Keratinocyte (primary cell): ENCODE results near the gene MBLAC1. TPM values are rescaled to one million over a fixed set of nuclear protein-coding genes. Genes with fewer than 3 reads are reported as not detected.

Experiments
- DNase-seq: peaks from one replicate; pipeline ENCODE4 v3.0.0-alpha.2; 2011; ENCODE audit warnings: low read depth, missing footprints, low spot score
- FAIRE-seq: peaks from 2 replicates; lab custom pipeline; 2011; peaks lifted over from hg19 to GRCh38; lab: Jason Lieb, UNC
- H2AFZ ChIP-seq: 2 replicates; pipeline ENCODE4 v1.6.0; 2012; ENCODE audit warnings: low read length, control low read depth, inconsistent platforms; ENCODE audit not compliant: control insufficient read depth
- H3K27ac ChIP-seq: 2 replicates; pipeline ENCODE4 v1.5.1; 2011; ENCODE audit warnings: low read length; ENCODE audit not compliant: control insufficient read depth, insufficient read depth
- H3K27me3 ChIP-seq: 3 replicates; pipeline ENCODE4 v1.6.0; 2011; ENCODE audit warnings: low read length; ENCODE audit not compliant: control insufficient read depth, insufficient read depth; ENCODE audit errors: extremely low read depth
- H3K36me3 ChIP-seq, 2 experiments: 2 replicates in 1 of 2; 3 replicates in 1 of 2; pipeline ENCODE4 v1.5.1; 2011; ENCODE audit warnings: low read length in 2 of 2, mild to moderate bottlenecking in 1 of 2; ENCODE audit not compliant: control insufficient read depth in 2 of 2, insufficient read depth in 2 of 2; ENCODE audit errors: extremely low read depth in 1 of 2
- H3K4me1 ChIP-seq: 3 replicates; pipeline ENCODE4 v1.5.1; 2011; ENCODE audit warnings: low read length; ENCODE audit not compliant: control insufficient read depth, insufficient read depth; ENCODE audit errors: extremely low read depth
- H3K4me2 ChIP-seq: 3 replicates; pipeline ENCODE4 v1.6.0; 2011; ENCODE audit warnings: low read depth, low read length; ENCODE audit not compliant: control insufficient read depth, insufficient read depth; ENCODE audit errors: extremely low read depth
- H3K4me3 ChIP-seq, 3 experiments: fragments of 200-600 bp in 1 of 3; sonication (generic) in 1 of 3; 2 replicates in 2 of 3; 3 replicates in 1 of 3; pipeline ENCODE4 v1.5.1; 2011 to 2016; ENCODE audit warnings: low read length in 3 of 3, mild to moderate bottlenecking in 3 of 3, control low read depth in 2 of 3, inconsistent platforms in 1 of 3, low read depth in 1 of 3, mixed read lengths in 1 of 3, mixed run types in 1 of 3, moderate library complexity in 1 of 3; ENCODE audit not compliant: control insufficient read depth in 2 of 3, insufficient read depth in 2 of 3; ENCODE audit errors: extremely low read depth in 1 of 3
- H3K79me2 ChIP-seq: 2 replicates; pipeline ENCODE4 v1.6.0; 2012; ENCODE audit warnings: low read length; ENCODE audit not compliant: control insufficient read depth, insufficient read depth
- H3K9ac ChIP-seq: 3 replicates; pipeline ENCODE4 v1.6.0; 2011; ENCODE audit warnings: low read length; ENCODE audit not compliant: control insufficient read depth, insufficient read depth; ENCODE audit errors: extremely low read depth
- H3K9me1 ChIP-seq: 3 replicates; pipeline ENCODE4 v1.6.0; 2011; ENCODE audit warnings: low read length; ENCODE audit not compliant: control insufficient read depth, insufficient read depth; ENCODE audit errors: extremely low read depth
- H3K9me3 ChIP-seq: 2 replicates; pipeline ENCODE4 v1.5.1; 2012; ENCODE audit warnings: low read depth, low read length; ENCODE audit not compliant: control insufficient read depth
- H4K20me1 ChIP-seq: 3 replicates; pipeline ENCODE4 v1.6.0; 2011; ENCODE audit warnings: low read length; ENCODE audit not compliant: control insufficient read depth, insufficient read depth; ENCODE audit errors: extremely low read depth
- CTCF ChIP-seq, 3 experiments: IDR thresholded peaks in 1 of 3; conservative IDR thresholded peaks in 1 of 3; optimal IDR thresholded peaks in 1 of 3; 2 replicates in 2 of 3; 3 replicates in 1 of 3; pipeline versions ENCODE3 to v1.5.1; 2011; ENCODE audit warnings: low read length in 3 of 3, mild to moderate bottlenecking in 3 of 3, moderate library complexity in 2 of 3, control low read depth in 1 of 3, inconsistent platforms in 1 of 3; ENCODE audit not compliant: insufficient read depth in 2 of 3; ENCODE audit errors: extremely low read depth in 1 of 3
- EZH2 ChIP-seq: IDR thresholded peaks from one replicate; pipeline ENCODE4 v1.6.1; 2012; ENCODE audit warnings: inconsistent platforms, mild to moderate bottlenecking, low read length, moderate library complexity
- dilution Hi-C: fragments of 300-500 bp; cut with MboI; formaldehyde crosslinking; loops from one replicate; pipeline ENCODE4 v1.7.0; 2020; ENCODE audit warnings: low sequenced_read_pairs; ENCODE audit not compliant: extremely low pct_ligation_motif_present
- polyA plus RNA-seq, 5 experiments: library from polyadenylated mRNA; depleted of rRNA in 3 of 5; stranded (reverse) in 3 of 5; stranded (forward) in 1 of 5; unstranded in 1 of 5; fragments of >200 nt; gene quantifications; 1 replicate in 1 of 5; 2 replicates in 3 of 5; 3 replicates in 1 of 5; pipeline versions ENCODE4 v1.2.1 to v1.2.3, GENCODE V29; 2011 to 2012; ENCODE audit warnings: missing spikeins in 2 of 5, low read depth in 1 of 5, low replicate concordance in 1 of 5

Gene MBLAC1
- polyA plus RNA-seq, 1 donor (not counting 4 experiments of a cell fraction or from before 2014, with no cell fraction given): 0.21 TPM

GRCh38 chr7:100159099-100159623 lies 32.4 kb downstream of the MBLAC1 start:
- H3K79me2 ChIP-seq: peaks cover 2% of the 10 kb centered on the region
- peak overlapping the region; percentile 82 for H3K4me2 ChIP-seq
- TF ChIP-seq CTCF (optimal IDR thresholded peaks at IDR 0.05 in 1 of 3, IDR thresholded peaks at IDR 0.05 in 1 of 3, conservative IDR thresholded peaks at IDR 0.05 in 1 of 3; ENCODE audit: extremely low read depth in 1 of 3, insufficient read depth in 2 of 3, low read length in 3 of 3) (no peak), EZH2 (no peak)
- H2AFZ ChIP-seq: peak overlapping the region; percentile 68
- H3K9ac ChIP-seq: peak overlapping the region; percentile 79
- H3K9me1 ChIP-seq: peaks cover 2% of the 10 kb centered on the region
- H3K9me3 ChIP-seq: no peaks in the 10 kb centered on the region
- H4K20me1 ChIP-seq: peaks cover 5% of the 10 kb centered on the region
- DNase-seq: no peak
- H3K36me3 ChIP-seq: peaks cover 13 to 28% of the 10 kb centered on the region in 2 experiments
- peaks cover 32% of the 10 kb centered on the region for H3K4me1 ChIP-seq
- H3K27me3 ChIP-seq: no peaks in the 10 kb centered on the region
- FAIRE-seq: no peak
- peak overlapping the region; percentile 63 to 91 (median 70) for H3K4me3 ChIP-seq
- H3K27ac ChIP-seq: peak overlapping the region; percentile 40
- dilution Hi-C loops: no loop called here

GRCh38 chr7:100160067-100160466 lies 33.3 kb downstream of the MBLAC1 start:
- Histone ChIP-seq H3K4me1 (peaks cover 32% of the 10 kb centered on the region), H2AFZ (no peak overlapping the region), H3K79me2 (peaks cover 2% of the 10 kb centered on the region), H3K27me3 (no peaks in the 10 kb centered on the region), H3K9ac (no peak overlapping the region), H3K36me3 (peaks cover 13 to 24% of the 10 kb centered on the region in 2 experiments), H3K9me1 (peaks cover 2% of the 10 kb centered on the region), H4K20me1 (peaks cover 5% of the 10 kb centered on the region), H3K27ac (no peak overlapping the region), H3K4me3 (no peak overlapping the region), H3K4me2 (no peak overlapping the region), H3K9me3 (no peaks in the 10 kb centered on the region)
- FAIRE-seq (no peak), DNase-seq (no peak)
- dilution Hi-C loops: no loop called here
- TF ChIP-seq EZH2 (no peak), CTCF (optimal IDR thresholded peaks at IDR 0.05 in 1 of 3, IDR thresholded peaks at IDR 0.05 in 1 of 3, conservative IDR thresholded peaks at IDR 0.05 in 1 of 3; ENCODE audit: extremely low read depth in 1 of 3, insufficient read depth in 2 of 3, low read length in 3 of 3) (no peak)
